HepG2 (cell line): ENCODE results near the gene TTBK1. TPM values are rescaled to one million over a fixed set of nuclear protein-coding genes. Genes with fewer than 3 reads are reported as not detected.

Experiments used
- ARHGAP35 ChIP-seq: sonication (generic); formaldehyde crosslinking; IDR thresholded peaks from 2 replicates; pipeline ENCODE4 v1.9.0; 2022; ENCODE audit warnings: mild to moderate bottlenecking, inconsistent platforms, moderate library complexity, missing genetic modification reagents, borderline replicate concordance
- FIP1L1 ChIP-seq: fragments of 200-400 bp; formaldehyde crosslinking; IDR thresholded peaks from 2 replicates; pipeline ENCODE4 v1.6.1; 2018; ENCODE audit warnings: low read depth, mild to moderate bottlenecking, low read length, moderate library complexity, borderline replicate concordance; ENCODE audit not compliant: insufficient read depth
- HDAC2 ChIP-seq: sonication (generic); formaldehyde crosslinking; IDR thresholded peaks from 2 replicates; pipeline ENCODE4 v1.4.0; 2020; ENCODE audit warnings: missing genetic modification reagents
- HNRNPH1 ChIP-seq: fragments of 200-400 bp; formaldehyde crosslinking; optimal IDR thresholded peaks from 2 replicates; pipeline ENCODE3; 2017; ENCODE audit warnings: mild to moderate bottlenecking, low read depth, low read length
- NAIF1 ChIP-seq: sonication (generic); formaldehyde crosslinking; IDR thresholded peaks from 2 replicates; pipeline ENCODE4 v1.5.0; 2020; ENCODE audit warnings: mild to moderate bottlenecking, missing genetic modification reagents, borderline replicate concordance
- NRL ChIP-seq: sonication (generic); formaldehyde crosslinking; IDR thresholded peaks from 2 replicates; pipeline ENCODE4 v1.5.0; 2020; ENCODE audit warnings: missing genetic modification reagents, mild to moderate bottlenecking, moderate library complexity, borderline replicate concordance
- PCBP2 ChIP-seq: fragments of 200-400 bp; formaldehyde crosslinking; optimal IDR thresholded peaks from 2 replicates; pipeline ENCODE3; 2018; ENCODE audit warnings: low read length, low read depth; ENCODE audit not compliant: poor library complexity, severe bottlenecking
- RBAK ChIP-seq: sonication (generic); formaldehyde crosslinking; IDR thresholded peaks from 2 replicates; pipeline ENCODE4 v1.5.1; 2020; ENCODE audit warnings: mild to moderate bottlenecking, missing genetic modification reagents
- SIX1 ChIP-seq: sonication (generic); formaldehyde crosslinking; IDR thresholded peaks from 2 replicates; pipeline ENCODE4 v1.4.0; 2020; ENCODE audit warnings: missing genetic modification reagents, borderline replicate concordance
- SOX13 ChIP-seq, 3 experiments: fragments of 450-650 bp in 1 of 3; sonication (generic) in 1 of 3; formaldehyde crosslinking in 1 of 3; IDR thresholded peaks in 2 of 3; conservative IDR thresholded peaks in 1 of 3; 2 replicates each; pipeline versions ENCODE4 v1.5.0 to v1.6.1; 2016 to 2020; ENCODE audit warnings: antibody characterized with exemption in 1 of 3, mild to moderate bottlenecking in 1 of 3, missing compliant biosample characterization in 1 of 3, missing genetic modification reagents in 1 of 3, moderate library complexity in 1 of 3
- SRF ChIP-seq: IDR thresholded peaks from 2 replicates; pipeline ENCODE4 v1.6.1; 2011; ENCODE audit warnings: mild to moderate bottlenecking, low read depth, low read length, moderate library complexity
- THAP9 ChIP-seq: sonication (generic); formaldehyde crosslinking; IDR thresholded peaks from 2 replicates; pipeline ENCODE4; 2020; ENCODE audit warnings: missing genetic modification reagents, mild to moderate bottlenecking, borderline replicate concordance
- TMF1 ChIP-seq: sonication (generic); formaldehyde crosslinking; IDR thresholded peaks from 2 replicates; pipeline ENCODE4 v1.8.1; 2022; ENCODE audit warnings: low read depth, missing genetic modification reagents
- ZFYVE20 ChIP-seq: sonication (generic); formaldehyde crosslinking; IDR thresholded peaks from 2 replicates; pipeline ENCODE4 v1.8.0; 2023; ENCODE audit warnings: low read depth, mild to moderate bottlenecking, moderate library complexity, missing genetic modification reagents, borderline replicate concordance
- ZNF430 ChIP-seq: sonication (generic); formaldehyde crosslinking; IDR thresholded peaks from 2 replicates; pipeline ENCODE4 v1.9.0; 2021; ENCODE audit warnings: mild to moderate bottlenecking, missing genetic modification reagents
- ZNF530 ChIP-seq: sonication (generic); formaldehyde crosslinking; IDR thresholded peaks from 2 replicates; pipeline ENCODE4 v1.5.0; 2020; ENCODE audit warnings: low read depth, mild to moderate bottlenecking, missing genetic modification reagents
- ZNF577 ChIP-seq: sonication (generic); formaldehyde crosslinking; IDR thresholded peaks from 2 replicates; pipeline ENCODE4 v1.4.0; 2020; ENCODE audit warnings: mild to moderate bottlenecking, low read depth, missing genetic modification reagents, borderline replicate concordance
- ZNF652 ChIP-seq: IDR thresholded peaks from 2 replicates; pipeline ENCODE4 v1.6.1; 2016; ENCODE audit warnings: low read depth, borderline replicate concordance
- ZSCAN25 ChIP-seq: sonication (generic); formaldehyde crosslinking; IDR thresholded peaks from 2 replicates; pipeline ENCODE4 v1.8.0; 2022; ENCODE audit warnings: mild to moderate bottlenecking, missing genetic modification reagents
- polyA plus RNA-seq, 8 experiments: library from polyadenylated mRNA; depleted of rRNA in 3 of 8; stranded (reverse) in 7 of 8; unstranded in 1 of 8; fragments of >200 nt; fragmentation: Illumina TruSeq in 4 of 8; extraction: Trizol in 4 of 8; gene quantifications; 2 replicates each; pipeline versions ENCODE4 v1.2.1 to v1.2.3, GENCODE V29; 2011 to 2016; ENCODE audit warnings: low read depth in 4 of 8, missing spikeins in 1 of 8, mixed read lengths in 1 of 8; ENCODE audit not compliant: insufficient read depth in 1 of 8
- total RNA-seq, 5 experiments: library from RNA; depleted of rRNA; stranded (reverse); fragments of >200 nt; fragmentation: Illumina TruSeq; extraction: Trizol; gene quantifications; 2 replicates each; pipeline ENCODE4 v1.2.3, GENCODE V29; 2016; ENCODE audit warnings: low read depth in 1 of 5
- TF ChIP-seq, protein P1 (sequence below): sonication (generic); formaldehyde crosslinking; IDR thresholded peaks from 2 replicates; pipeline ENCODE4 v1.4.0; 2020; ENCODE audit warnings: mild to moderate bottlenecking, low read depth, missing genetic modification reagents
- TF ChIP-seq, protein P2 (sequence below): sonication (generic); formaldehyde crosslinking; IDR thresholded peaks from 2 replicates; pipeline ENCODE4 v1.5.1; 2020; ENCODE audit warnings: mild to moderate bottlenecking, missing genetic modification reagents

The TTBK1 gene
- total and polyA plus RNA-seq, 2 of the 13 experiments (the other 11 are each of a cell fraction or from before 2014, with no cell fraction given), result 0.24 to 0.33 TPM

DNA sequence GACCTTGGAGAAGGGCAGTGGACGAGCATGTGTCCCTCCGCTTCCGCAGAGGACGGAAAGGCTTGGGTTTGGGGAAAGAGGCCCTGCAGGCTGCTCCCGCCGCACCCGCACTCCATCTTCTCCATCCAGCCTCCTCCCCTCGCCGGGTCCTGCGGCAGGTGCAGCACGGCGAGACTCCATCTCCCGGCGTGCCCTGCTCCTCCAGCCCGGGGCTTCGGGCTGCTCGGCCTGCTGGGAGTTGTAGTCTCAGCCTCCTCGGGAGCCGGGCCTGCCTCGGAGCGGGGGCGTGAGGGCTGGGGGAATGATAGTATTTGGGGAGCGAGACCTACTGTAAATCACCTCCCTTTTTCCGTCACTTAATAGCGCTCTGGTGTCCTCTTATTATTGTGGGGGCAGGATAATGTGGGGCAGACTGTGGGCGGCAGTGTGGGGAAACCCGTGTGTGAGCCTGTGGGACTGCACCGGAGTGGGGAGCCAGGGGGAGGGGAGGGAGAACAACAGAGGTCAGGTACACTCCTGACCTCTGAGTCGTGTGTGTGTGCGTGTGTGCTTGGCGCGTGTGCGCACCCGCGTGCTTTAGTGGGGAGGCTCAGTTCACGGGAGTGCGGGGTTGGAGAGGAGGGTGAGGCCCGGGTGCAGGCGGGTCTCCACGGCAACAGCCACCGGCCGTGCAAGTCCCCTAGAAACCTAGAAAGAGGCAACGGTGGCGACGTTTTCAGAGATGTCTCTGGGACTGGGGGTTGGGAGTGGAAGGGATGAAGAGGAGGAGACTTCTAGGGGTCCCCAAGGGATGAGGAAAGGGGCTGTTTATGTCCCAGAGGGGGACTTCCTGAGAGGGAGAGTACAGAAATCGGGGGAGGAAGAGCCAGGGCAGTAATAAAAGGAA lies 4.1 kb downstream of the TTBK1 start (continued):
- no peak for TF ChIP-seq PCBP2
- no peak for TF ChIP-seq HNRNPH1
- TF ChIP-seq ZNF577 (CRISPR knock-in tag), result no peak
- no peak for TF ChIP-seq RBAK (CRISPR knock-in tag)
- TF ChIP-seq SOX13 (IDR thresholded peaks at IDR 0.05), result no peak
- TF ChIP-seq SOX13 (CRISPR knock-in tag; conservative IDR thresholded peaks at IDR 0.05 in 1 of 2, IDR thresholded peaks at IDR 0.05 in 1 of 2), result no peak; a peak in 1 of 4 replicates
- no peak for TF ChIP-seq NRL (CRISPR knock-in tag)
- peak; percentile 79 for TF ChIP-seq THAP9
- TF ChIP-seq, protein P1, sequence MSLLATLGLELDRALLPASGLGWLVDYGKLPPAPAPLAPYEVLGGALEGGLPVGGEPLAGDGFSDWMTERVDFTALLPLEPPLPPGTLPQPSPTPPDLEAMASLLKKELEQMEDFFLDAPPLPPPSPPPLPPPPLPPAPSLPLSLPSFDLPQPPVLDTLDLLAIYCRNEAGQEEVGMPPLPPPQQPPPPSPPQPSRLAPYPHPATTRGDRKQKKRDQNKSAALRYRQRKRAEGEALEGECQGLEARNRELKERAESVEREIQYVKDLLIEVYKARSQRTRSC (CRISPR knock-in tag), result no peak
- no peak for TF ChIP-seq TMF1
- TF ChIP-seq FIP1L1, result no peak
- no peak for TF ChIP-seq SIX1 (CRISPR knock-in tag)
- no peak; the same call in 1 of the 2 replicates for TF ChIP-seq ZNF652 (CRISPR knock-in tag)
- TF ChIP-seq ZSCAN25 (CRISPR knock-in tag), result peak; percentile 56; the same call in 1 of the 2 replicates
- TF ChIP-seq ZFYVE20 (CRISPR knock-in tag), result no peak
- peak; percentile 46; the same call in 1 of the 2 replicates for TF ChIP-seq HDAC2 (CRISPR knock-in tag)
- TF ChIP-seq ZNF430 (CRISPR knock-in tag), result 0 out of 2 replicates have a peak, but pooled peaks have one; percentile 24
- no peak for TF ChIP-seq ZNF530
- TF ChIP-seq SRF, result no peak
- no peak; the same call in 1 of the 2 replicates for TF ChIP-seq ARHGAP35 (CRISPR knock-in tag)
- TF ChIP-seq NAIF1 (CRISPR knock-in tag), result no peak
- TF ChIP-seq, protein P2, sequence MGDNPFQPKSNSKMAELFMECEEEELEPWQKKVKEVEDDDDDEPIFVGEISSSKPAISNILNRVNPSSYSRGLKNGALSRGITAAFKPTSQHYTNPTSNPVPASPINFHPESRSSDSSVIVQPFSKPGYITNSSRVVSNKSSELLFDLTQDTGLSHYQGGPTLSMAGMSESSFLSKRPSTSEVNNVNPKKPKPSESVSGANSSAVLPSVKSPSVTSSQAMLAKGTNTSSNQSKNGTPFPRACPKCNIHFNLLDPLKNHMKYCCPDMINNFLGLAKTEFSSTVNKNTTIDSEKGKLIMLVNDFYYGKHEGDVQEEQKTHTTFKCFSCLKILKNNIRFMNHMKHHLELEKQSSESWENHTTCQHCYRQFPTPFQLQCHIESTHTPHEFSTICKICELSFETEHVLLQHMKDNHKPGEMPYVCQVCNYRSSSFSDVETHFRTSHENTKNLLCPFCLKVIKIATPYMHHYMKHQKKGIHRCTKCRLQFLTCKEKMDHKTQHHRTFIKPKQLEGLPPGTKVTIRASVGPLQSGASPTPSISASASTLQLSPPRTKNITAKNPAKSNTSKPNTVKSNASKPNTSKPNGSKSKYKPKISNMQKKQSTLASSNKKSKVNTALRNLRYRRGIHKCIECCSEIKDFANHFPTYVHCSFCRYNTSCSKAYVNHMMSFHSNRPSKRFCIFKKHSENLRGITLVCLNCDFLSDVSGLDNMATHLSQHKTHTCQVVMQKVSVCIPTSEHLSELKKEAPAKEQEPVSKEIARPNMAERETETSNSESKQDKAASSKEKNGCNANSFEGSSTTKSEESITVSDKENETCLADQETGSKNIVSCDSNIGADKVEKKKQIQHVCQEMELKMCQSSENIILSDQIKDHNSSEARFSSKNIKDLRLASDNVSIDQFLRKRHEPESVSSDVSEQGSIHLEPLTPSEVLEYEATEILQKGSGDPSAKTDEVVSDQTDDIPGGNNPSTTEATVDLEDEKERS (CRISPR knock-in tag), result no peak
